ENCODE results near the gene MBTPS1. TPM values are rescaled to one million over a fixed set of nuclear protein-coding genes. Genes with fewer than 3 reads are reported as not detected.

The MBTPS1 gene
- total RNA-seq, 6 donors from 2014 or later, result 83.6 to 156 (median 105) TPM

GRCh38 chr16:84040226-84040822 lies 76.4 kb downstream of the MBTPS1 start:
- no peaks in the 10 kb centered on the region for H3K27me3 ChIP-seq
- no peaks in the 10 kb centered on the region for H3K36me3 ChIP-seq
- no peak for DNase-seq
- no peak overlapping the region for H3K4me3 ChIP-seq
- TF ChIP-seq POLR2AphosphoS5 (IDR thresholded peaks at IDR 0.05), result no peak
- TF ChIP-seq EP300 (IDR thresholded peaks at IDR 0.05), result no peak
- TF ChIP-seq POLR2A (IDR thresholded peaks at IDR 0.05), result no peak
- TF ChIP-seq CTCF (IDR thresholded peaks at IDR 0.05), result no peak
- 75 to 84% methylated on average over 10 to 14 of the region's 14 CpGs for WGBS, 2 donors
- peaks cover 3 to 10% (median 8%) of the 10 kb centered on the region in 4 donors for H3K4me1 ChIP-seq
- no peak overlapping the region for H3K27ac ChIP-seq
- no peak for ATAC-seq (ENCODE audit: low FRiP score in 2 of 2)
- peaks cover 0 to 9% (median 4%) of the 10 kb centered on the region in 4 donors for H3K9me3 ChIP-seq

- Histone ChIP-seq H3K36me3 (no peaks in the 10 kb centered on the region), H3K9me3 (peaks cover 0 to 10% (median 5%) of the 10 kb centered on the region in 4 donors), H3K4me3 (no peak overlapping the region), H3K27ac (no peak overlapping the region), H3K4me1 (peaks cover 3 to 10% (median 8%) of the 10 kb centered on the region in 4 donors), H3K27me3 (no peaks in the 10 kb centered on the region)
- no peak for ATAC-seq (ENCODE audit: low FRiP score in 2 of 2)
- DNase-seq, result no peak
- WGBS, 2 donors, result 93% methylated on average over 12 of the region's 12 CpGs
- TF ChIP-seq POLR2A (IDR thresholded peaks at IDR 0.05) (no peak), CTCF (IDR thresholded peaks at IDR 0.05) (no peak), EP300 (IDR thresholded peaks at IDR 0.05) (no peak), POLR2AphosphoS5 (IDR thresholded peaks at IDR 0.05) (no peak)
Measured at GRCh38 chr16:84039696-84040095, 77.0 kb downstream of the MBTPS1 start.

GRCh38 chr16:84038469-84038868 lies 78.3 kb downstream of the MBTPS1 start:
- 89% methylated on average over 12 of the region's 12 CpGs for WGBS, 2 donors
- ATAC-seq (ENCODE audit: low FRiP score in 2 of 2) (no peak), DNase-seq (no peak)
- Histone ChIP-seq H3K4me3 (no peak overlapping the region), H3K36me3 (no peaks in the 10 kb centered on the region), H3K4me1 (peaks cover 3 to 9% (median 8%) of the 10 kb centered on the region in 4 donors), H3K27ac (no peak overlapping the region), H3K9me3 (peaks cover 0 to 10% (median 5%) of the 10 kb centered on the region in 4 donors), H3K27me3 (no peaks in the 10 kb centered on the region)
- TF ChIP-seq POLR2AphosphoS5 (IDR thresholded peaks at IDR 0.05) (no peak), POLR2A (IDR thresholded peaks at IDR 0.05) (no peak), EP300 (IDR thresholded peaks at IDR 0.05) (no peak), CTCF (IDR thresholded peaks at IDR 0.05) (no peak)

- DNase-seq, result no peak
- ATAC-seq (ENCODE audit: low FRiP score in 2 of 2), result no peak
- Histone ChIP-seq H3K4me3 (no peak overlapping the region), H3K4me1 (no peaks in the 10 kb centered on the region), H3K9me3 (peaks cover 0 to 10% (median 5%) of the 10 kb centered on the region in 4 donors), H3K36me3 (no peaks in the 10 kb centered on the region), H3K27me3 (no peaks in the 10 kb centered on the region), H3K27ac (no peak overlapping the region)
- 78 to 86% methylated on average over 5 to 8 of the region's 8 CpGs for WGBS, 2 donors
- TF ChIP-seq POLR2A (IDR thresholded peaks at IDR 0.05) (no peak), CTCF (IDR thresholded peaks at IDR 0.05) (no peak), POLR2AphosphoS5 (IDR thresholded peaks at IDR 0.05) (no peak), EP300 (IDR thresholded peaks at IDR 0.05) (no peak)
Measured at GRCh38 chr16:84036982-84037425, 79.7 kb downstream of the MBTPS1 start.

GRCh38 chr16:84036131-84036530 lies 80.6 kb downstream of the MBTPS1 start:
- 81 to 90% methylated on average over 3 of the region's 3 CpGs for WGBS, 2 donors
- H3K27ac ChIP-seq, result no peak overlapping the region
- TF ChIP-seq POLR2A (IDR thresholded peaks at IDR 0.05) (no peak), POLR2AphosphoS5 (IDR thresholded peaks at IDR 0.05) (no peak), EP300 (IDR thresholded peaks at IDR 0.05) (no peak), CTCF (IDR thresholded peaks at IDR 0.05) (no peak)
- DNase-seq (no peak), ATAC-seq (ENCODE audit: low FRiP score in 2 of 2) (no peak)
- peaks cover 0 to 10% (median 5%) of the 10 kb centered on the region in 4 donors for H3K9me3 ChIP-seq
- no peaks in the 10 kb centered on the region for H3K4me1 ChIP-seq
- H3K27me3 ChIP-seq, result no peaks in the 10 kb centered on the region
- no peak overlapping the region for H3K4me3 ChIP-seq
- no peaks in the 10 kb centered on the region for H3K36me3 ChIP-seq

Data from upper lobe of left lung (tissue), 6 donors.